RWPE1 (cell line): Measurements from ENCODE around the gene PDCL3.

ENCODE experiments used
- CTCF ChIA-PET: fragments of 350-600 bp; sonication (Branson Sonifier 250); formaldehyde crosslinking; extraction: SDS; loops from one replicate; lab custom pipeline; 2021; lab: Yijun Ruan, JAX
- POLR2A ChIA-PET: fragments of 400-600 bp; formaldehyde crosslinking; extraction: SDS; loops from one replicate; lab custom pipeline; 2020; ENCODE audit warnings: antibody characterized with exemption; ENCODE audit not compliant: low non-redundant PET; lab: Yijun Ruan, JAX
- DNase-seq: peaks from one replicate; pipeline ENCODE4 v3.0.0; 2012; ENCODE audit warnings: low spot score
- H3K27ac ChIP-seq: fragments of 450-650 bp; 2 replicates; pipeline ENCODE4 v1.5.1; 2017
- TF ChIP-seq, protein P1 (sequence below): fragments of 450-650 bp; conservative IDR thresholded peaks from 2 replicates; pipeline ENCODE4 v1.5.1; 2017; ENCODE audit warnings: low read depth, mild to moderate bottlenecking

PDCL3 gene

DNA sequence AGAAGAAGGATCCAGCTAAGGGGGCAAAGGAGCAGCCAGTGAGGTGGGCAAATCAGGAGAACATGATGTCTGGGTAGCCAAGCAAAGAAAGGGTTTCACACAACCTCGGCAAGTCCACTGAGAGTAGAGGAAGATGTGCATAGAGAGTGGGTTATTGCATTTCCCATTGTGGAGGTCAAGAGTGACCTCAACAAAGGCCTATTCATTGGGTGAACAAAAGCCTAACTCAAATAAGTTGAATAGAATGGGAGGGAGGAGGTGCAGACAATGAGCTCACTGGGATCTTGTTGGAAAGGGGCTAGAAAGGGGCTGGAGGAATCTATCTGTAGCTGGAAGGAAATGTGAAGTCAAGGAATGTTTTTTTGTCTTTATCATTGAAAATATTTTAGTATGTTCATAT lies 14.0 kb upstream of the PDCL3 start:
- TF ChIP-seq, protein P1, sequence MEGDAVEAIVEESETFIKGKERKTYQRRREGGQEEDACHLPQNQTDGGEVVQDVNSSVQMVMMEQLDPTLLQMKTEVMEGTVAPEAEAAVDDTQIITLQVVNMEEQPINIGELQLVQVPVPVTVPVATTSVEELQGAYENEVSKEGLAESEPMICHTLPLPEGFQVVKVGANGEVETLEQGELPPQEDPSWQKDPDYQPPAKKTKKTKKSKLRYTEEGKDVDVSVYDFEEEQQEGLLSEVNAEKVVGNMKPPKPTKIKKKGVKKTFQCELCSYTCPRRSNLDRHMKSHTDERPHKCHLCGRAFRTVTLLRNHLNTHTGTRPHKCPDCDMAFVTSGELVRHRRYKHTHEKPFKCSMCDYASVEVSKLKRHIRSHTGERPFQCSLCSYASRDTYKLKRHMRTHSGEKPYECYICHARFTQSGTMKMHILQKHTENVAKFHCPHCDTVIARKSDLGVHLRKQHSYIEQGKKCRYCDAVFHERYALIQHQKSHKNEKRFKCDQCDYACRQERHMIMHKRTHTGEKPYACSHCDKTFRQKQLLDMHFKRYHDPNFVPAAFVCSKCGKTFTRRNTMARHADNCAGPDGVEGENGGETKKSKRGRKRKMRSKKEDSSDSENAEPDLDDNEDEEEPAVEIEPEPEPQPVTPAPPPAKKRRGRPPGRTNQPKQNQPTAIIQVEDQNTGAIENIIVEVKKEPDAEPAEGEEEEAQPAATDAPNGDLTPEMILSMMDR: no peak
- DNase-seq: no peak
- CTCF ChIA-PET: no interaction called here
- POLR2A ChIA-PET: no interaction called here
- no peak overlapping the region for H3K27ac ChIP-seq

DNA sequence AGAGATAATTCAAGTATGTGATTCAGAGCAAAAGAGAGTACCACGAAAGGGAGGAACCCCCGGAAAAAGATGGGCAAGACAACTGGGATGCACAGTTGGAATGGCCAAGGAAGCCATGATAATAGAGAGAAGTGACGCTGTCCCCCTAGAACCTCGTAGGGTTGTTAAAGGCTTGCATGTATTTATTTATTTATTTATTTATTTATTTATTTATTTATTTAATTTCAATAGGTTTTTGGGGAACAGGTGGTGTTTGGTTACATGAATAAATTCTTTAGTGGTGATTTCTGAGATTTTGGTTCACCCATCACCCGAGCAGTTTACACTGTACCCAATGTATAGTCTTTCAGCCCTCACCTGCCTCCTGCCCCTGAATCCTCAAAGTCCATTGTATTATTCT lies 11.5 kb upstream of the PDCL3 start:
- ChIA-PET POLR2A (no interaction called here), CTCF (no interaction called here)
- no peak overlapping the region for H3K27ac ChIP-seq
- TF ChIP-seq, protein P1: no peak
- DNase-seq: no peak

DNA sequence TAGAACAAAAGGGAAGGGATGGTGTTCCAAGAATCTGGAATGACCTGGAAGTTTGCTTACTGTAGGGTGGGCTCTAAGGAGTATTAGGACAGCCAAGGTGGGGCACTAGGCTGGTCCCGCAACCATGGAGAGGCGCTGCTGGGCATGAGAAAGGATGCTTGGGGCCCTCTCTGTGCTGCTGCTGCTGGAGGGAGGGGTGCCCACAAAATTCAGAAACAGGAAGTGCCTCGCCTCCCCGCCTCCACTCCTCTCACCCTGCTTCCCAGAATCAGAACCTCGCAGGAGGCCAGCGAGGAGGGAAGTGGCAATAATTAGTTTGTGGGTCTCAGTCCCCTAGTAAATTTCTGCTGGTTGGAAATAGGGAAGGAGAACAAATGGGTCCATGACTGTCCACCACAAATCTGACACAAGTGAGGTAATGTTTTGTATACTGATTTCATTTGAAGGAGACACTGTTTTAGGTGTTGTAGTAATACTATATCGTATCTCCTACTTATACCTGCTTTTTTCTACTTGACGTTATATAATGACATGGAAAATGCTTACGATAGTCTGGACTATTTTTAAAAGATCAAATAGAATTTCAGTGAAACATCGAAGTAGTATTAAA lies 7.9 kb upstream of the PDCL3 start:
- TF ChIP-seq, protein P1: no peak
- H3K27ac ChIP-seq: no peak overlapping the region
- DNase-seq: no peak
- CTCF ChIA-PET: no interaction called here
- POLR2A ChIA-PET: no interaction called here

DNA sequence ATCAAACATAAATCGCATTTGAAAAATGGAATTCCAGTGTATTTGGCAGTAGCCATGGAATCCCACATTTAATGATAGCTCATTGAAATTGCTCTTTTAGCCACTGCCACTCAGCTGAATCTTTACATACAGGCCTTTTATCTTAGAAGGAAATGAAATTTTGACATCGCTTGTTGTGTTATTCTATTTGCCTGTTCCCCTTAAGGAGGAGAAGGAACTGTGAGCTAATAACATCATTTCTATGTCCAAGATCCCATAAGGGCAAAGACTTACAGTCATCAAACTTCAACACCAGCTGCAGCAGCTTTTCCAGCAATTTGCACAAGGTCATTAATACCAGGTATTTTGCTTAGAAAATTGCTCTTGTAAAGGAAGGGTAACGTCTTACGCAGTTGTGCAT lies 6.0 kb upstream of the PDCL3 start:
- H3K27ac ChIP-seq: no peak overlapping the region
- TF ChIP-seq, protein P1: no peak
- ChIA-PET POLR2A (no interaction called here), CTCF (no interaction called here)
- DNase-seq: no peak

DNA sequence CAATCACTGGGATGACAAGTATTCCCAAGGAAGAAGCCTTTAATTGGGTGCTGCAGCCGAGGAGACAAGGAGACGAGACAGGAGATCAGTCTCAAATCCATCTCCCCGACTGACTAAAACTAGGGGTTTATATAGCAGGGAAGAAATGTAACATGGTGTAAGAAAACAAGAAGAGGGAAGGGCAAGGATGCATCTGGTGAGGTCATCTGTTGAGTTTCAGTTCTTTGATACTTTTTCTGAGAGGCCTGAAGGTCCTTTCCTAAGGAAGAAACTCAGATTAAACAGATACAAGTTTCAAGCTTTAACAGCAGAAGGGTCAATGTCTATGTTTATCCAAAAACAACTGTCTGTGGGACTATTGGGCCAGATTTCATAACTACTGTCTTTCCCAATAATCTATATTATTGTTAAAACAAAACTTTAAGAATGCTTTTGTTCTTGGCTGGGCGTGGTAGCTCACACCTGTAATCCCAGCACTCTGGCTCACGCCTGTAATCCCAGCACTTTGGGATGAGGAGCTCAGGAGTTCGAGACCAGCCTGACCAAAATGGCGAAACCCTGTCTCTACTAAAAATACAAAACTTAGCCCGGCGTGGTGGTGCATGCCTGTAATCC lies 2.5 kb upstream of the PDCL3 start:
- CTCF ChIA-PET: no interaction called here
- TF ChIP-seq, protein P1: no peak

DNA sequence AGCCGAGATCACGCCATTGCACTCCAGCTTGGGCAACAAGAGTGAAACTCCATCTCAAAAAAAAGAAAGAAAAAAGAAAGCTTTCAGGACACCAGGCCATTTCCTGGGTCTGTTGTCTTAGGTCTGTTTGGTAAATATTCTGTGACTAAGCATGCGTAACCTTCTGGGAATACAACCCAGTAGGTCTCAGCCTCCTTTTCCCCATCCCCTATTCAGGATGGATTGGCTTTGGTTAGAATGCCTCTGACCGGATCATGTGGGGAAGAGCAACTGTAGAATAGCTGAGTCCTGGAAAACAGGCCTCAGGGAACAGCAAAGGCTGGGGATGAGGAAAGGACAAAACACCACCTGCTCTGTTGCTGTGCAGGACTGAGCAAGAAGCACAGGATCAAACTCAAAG lies 1.6 kb upstream of the PDCL3 start:
- no peak for DNase-seq
- TF ChIP-seq, protein P1: no peak
- POLR2A ChIA-PET: no interaction called here
- CTCF ChIA-PET: no interaction called here
- no peak overlapping the region for H3K27ac ChIP-seq

More for the DNA sequence above, 2.5 kb upstream of the PDCL3 start:
- POLR2A ChIA-PET: no interaction called here
- DNase-seq: no peak
- H3K27ac ChIP-seq: no peak overlapping the region
